GM20431 (cell line): Measurements from ENCODE around the gene ENKUR.

Experiments
- in situ Hi-C: fragments of 300-500 bp; cut with MseI, MboI; formaldehyde crosslinking; loops from one replicate; pipeline ENCODE4 v1.15.0; 2020; ENCODE audit warnings: low sequenced_read_pairs; ENCODE audit not compliant: unreplicated experiment

ENKUR gene

DNA sequence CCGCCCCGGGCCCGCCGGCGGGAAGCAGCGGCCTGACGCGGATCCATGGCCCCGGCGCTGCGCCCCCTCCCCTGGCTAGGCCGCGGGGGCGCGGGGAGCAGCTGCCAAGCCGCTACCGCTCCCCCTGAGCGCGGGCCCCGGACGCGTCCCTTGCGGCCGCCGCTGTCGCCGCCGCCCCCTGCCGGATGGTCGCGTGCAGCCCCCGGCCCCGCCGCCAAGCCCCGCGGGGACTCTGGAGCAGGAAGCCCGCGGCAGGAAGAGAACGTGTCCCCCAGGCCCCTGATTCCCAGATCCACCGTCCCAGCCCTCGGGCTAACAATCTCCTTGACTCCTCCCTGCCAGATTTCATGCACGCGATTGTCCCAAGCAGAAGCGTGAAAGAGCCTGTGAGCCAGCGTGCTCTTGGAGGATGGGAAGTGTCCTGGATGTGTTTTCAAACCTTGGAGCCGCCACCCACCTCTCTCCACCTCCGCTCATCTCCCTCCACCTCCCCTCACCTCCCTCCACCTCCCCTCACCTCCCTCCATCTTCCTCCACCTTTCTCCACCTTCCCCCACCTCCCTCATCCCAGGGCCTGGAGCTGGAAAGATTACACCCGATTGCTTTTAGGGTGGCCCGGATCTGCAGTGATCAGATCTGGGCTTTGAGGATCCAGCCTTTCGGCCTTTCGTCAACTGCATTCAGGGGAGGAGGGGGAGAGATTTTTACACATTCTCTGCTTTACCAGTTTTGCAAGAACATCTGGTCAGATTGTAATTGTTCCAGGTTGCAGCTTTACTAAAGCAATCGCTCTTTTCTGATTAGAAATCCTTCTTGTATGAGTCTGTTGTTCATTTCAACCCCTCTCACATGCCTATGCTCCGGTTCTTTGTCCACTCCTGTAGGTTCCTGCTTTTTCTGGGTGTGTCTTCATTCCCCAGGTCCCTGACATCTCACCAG, 63.0 kb downstream of the ENKUR start:
- in situ Hi-C loops = loop anchor here (25.0 kb wide), 1 partner anchor 316 kb away; no protein-coding TSS in a partner anchor

- in situ Hi-C loops = loop anchor here (25.0 kb wide), 1 partner anchor 315 kb away; no protein-coding TSS in a partner anchor
Observed at GRCh38 chr10:24952143-24952706, 63.7 kb downstream of the ENKUR start, which contains the start of gene PRTFDC1. PRTFDC1 (minus strand) TSS chr10:24952606; CDS start chr10:24952575, 31 bp downstream.

DNA sequence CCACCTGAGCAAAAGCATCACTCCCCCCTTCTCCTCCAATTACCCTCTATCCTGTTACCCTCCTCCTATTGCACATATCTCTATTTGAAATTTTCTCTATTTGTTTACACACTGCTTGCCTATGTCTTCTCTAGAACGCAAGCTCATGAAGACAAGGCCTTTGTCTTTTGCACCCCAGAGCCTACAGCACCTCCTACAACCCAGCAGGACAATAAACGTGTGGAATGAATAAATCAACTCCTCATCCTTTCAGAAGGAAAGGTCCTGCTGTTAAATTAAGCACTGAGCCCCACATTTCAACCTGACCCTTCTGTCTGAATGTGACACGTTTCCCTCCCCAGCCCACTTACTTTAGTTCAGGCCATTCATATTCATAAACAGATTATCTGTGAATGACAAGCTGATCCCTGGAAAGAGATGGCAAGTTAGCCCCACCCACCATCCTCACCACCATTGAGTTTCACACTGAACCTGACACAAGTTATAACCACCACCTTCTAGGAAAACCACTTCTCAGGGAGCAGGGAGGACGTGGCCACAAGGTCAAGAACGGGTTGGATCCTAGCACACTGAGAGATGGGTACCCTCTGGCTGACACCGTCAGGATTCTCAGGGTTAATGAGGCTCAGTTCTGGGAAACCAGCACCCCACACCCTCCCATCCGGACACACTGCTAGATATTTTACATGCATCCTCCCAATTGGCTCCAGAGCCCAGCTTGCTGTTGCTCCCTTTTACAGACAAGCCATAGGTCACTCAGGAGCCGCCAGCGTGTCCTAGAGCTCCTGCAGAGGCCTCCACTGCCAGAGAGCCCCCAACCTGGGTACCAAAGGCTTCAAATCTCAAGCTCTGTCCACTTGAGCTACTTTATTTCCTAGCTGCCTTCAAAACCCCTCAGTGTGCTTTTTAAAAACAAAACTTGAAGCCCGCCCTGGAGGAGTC, 64.5 kb downstream of the ENKUR start:
- in situ Hi-C loops = loop anchor here (25.0 kb wide), 1 partner anchor 314 kb away; no protein-coding TSS in a partner anchor

DNA sequence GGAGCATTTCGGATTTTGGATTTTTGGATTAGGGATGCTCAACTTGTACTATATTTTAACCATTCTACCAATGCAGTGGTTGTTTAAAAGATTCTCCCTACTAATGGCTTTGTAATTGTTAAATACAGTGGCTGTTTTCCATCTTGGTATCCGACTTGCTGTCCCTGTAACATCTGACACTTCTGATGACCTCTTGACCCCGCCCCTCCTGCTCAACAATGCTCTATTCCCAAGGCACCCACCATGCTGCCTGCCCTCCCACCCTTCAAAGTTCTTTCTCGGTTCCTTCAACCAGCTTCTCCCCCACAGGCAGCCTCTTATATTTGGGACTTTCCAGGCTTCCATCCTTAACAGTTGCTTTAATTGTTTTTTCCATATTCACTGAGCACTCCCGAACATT, 65.5 kb downstream of the ENKUR start:
- in situ Hi-C loops = loop anchor here (25.0 kb wide), 1 partner anchor 313 kb away; no protein-coding TSS in a partner anchor

- in situ Hi-C loops = loop anchor here (25.0 kb wide), 1 partner anchor 312 kb away; no protein-coding TSS in a partner anchor
Observed at GRCh38 chr10:24949616-24950015, 66.3 kb downstream of the ENKUR start.

GRCh38 chr10:24947304-24948097, 68.5 kb downstream of the ENKUR start:
- in situ Hi-C loops = no loop called here

- in situ Hi-C loops = no loop called here
Observed at GRCh38 chr10:24944512-24945255, 71.3 kb downstream of the ENKUR start.

GRCh38 chr10:24938525-24938924, 77.4 kb downstream of the ENKUR start:
- in situ Hi-C loops = no loop called here

- in situ Hi-C loops = no loop called here
Observed at GRCh38 chr10:24938076-24938475, 77.9 kb downstream of the ENKUR start.

- in situ Hi-C loops = no loop called here
Observed at GRCh38 chr10:24935504-24936292, 80.3 kb downstream of the ENKUR start.
